ENCODE data around the gene ANXA8L1.
"Not testable (repeated sequence)": the region's sequence is repeated elsewhere in the genome, so short reads cannot be mapped to it uniquely, and the experiment has no call there.

- TF ChIP-seq RFX5 (IDR thresholded peaks at IDR 0.05); KDM1A (IDR thresholded peaks at IDR 0.05; ENCODE audit: low read depth); JUN (IDR thresholded peaks at IDR 0.05); MAZ (IDR thresholded peaks at IDR 0.05; ENCODE audit: borderline replicate concordance, low read depth, low read length); BHLHE40 (IDR thresholded peaks at IDR 0.05; ENCODE audit: low read depth, low read length); HDAC2 (IDR thresholded peaks at IDR 0.05); MAX (IDR thresholded peaks at IDR 0.05); SMC3 (IDR thresholded peaks at IDR 0.05); CEBPB (IDR thresholded peaks at IDR 0.05): not testable (repeated sequence)
- TF ChIP-seq, protein P1, sequence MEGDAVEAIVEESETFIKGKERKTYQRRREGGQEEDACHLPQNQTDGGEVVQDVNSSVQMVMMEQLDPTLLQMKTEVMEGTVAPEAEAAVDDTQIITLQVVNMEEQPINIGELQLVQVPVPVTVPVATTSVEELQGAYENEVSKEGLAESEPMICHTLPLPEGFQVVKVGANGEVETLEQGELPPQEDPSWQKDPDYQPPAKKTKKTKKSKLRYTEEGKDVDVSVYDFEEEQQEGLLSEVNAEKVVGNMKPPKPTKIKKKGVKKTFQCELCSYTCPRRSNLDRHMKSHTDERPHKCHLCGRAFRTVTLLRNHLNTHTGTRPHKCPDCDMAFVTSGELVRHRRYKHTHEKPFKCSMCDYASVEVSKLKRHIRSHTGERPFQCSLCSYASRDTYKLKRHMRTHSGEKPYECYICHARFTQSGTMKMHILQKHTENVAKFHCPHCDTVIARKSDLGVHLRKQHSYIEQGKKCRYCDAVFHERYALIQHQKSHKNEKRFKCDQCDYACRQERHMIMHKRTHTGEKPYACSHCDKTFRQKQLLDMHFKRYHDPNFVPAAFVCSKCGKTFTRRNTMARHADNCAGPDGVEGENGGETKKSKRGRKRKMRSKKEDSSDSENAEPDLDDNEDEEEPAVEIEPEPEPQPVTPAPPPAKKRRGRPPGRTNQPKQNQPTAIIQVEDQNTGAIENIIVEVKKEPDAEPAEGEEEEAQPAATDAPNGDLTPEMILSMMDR (IDR thresholded peaks at IDR 0.05): not testable (repeated sequence)
Measured at GRCh38 chr10:46367666-46368240, 7.8 kb upstream of the ANXA8L1 start.
